Coronary artery (tissue), 2 donors: Measurements from ENCODE around the gene SPATA16.
"Not testable (repeated sequence)": the region's sequence is repeated elsewhere in the genome, so short reads cannot be mapped to it uniquely, and the experiment has no call there.

Experiments
- DNase-seq: peaks from one replicate; pipeline ENCODE4 v3.0.0-alpha.2; 2017; ENCODE audit warnings: low spot score
- H3K27ac ChIP-seq, 2 donors: fragments of 200-600 bp; sonication (generic); one replicate each; pipeline ENCODE4 v1.5.1; 2016 to 2019
- H3K4me3 ChIP-seq: fragments of 200-600 bp; sonication (generic); 2 replicates; pipeline ENCODE4 v1.5.1; 2016; ENCODE audit warnings: mild to moderate bottlenecking, moderate library complexity
- TF ChIP-seq, protein P1 (sequence below): fragments of 200-600 bp; sonication (generic); IDR thresholded peaks from one replicate; pipeline ENCODE4 v1.5.1; 2019; ENCODE audit warnings: antibody characterized with exemption

SPATA16 gene

DNA sequence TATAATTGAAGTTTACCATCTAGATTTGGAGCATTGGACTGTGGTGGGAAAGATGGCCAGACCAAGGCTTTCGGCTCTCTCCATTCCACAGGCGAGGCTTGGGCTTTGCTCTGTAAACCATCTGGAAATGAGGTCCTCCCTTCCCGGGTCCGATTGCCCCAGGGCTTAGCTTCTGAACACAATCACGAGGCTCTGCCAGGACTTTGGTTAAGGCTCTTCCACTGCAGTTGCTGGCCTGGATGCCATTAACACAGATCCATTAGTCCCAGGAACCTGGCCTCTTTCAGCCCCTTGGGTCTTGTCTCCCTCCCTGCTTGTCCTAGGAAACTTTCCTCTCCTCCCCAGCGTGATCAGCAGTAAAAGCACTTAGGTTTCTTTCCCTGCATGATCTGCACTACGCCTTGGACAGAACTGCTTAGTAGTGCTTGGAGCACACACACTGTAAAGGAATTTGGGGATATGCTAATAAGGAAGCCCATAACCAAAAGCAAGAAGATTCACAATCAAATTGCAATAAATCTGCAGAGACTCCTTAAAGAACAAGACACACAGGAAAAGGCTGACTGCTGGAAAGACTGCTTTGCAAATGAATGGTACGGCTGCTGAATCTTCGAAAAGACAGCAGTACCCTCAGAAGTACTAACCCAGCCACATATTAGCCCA lies 236.2 kb downstream of the SPATA16 start:
- Histone ChIP-seq H3K4me3 (no peak overlapping the region), H3K27ac (no peak overlapping the region)
- no peak for DNase-seq
- TF ChIP-seq, protein P1, sequence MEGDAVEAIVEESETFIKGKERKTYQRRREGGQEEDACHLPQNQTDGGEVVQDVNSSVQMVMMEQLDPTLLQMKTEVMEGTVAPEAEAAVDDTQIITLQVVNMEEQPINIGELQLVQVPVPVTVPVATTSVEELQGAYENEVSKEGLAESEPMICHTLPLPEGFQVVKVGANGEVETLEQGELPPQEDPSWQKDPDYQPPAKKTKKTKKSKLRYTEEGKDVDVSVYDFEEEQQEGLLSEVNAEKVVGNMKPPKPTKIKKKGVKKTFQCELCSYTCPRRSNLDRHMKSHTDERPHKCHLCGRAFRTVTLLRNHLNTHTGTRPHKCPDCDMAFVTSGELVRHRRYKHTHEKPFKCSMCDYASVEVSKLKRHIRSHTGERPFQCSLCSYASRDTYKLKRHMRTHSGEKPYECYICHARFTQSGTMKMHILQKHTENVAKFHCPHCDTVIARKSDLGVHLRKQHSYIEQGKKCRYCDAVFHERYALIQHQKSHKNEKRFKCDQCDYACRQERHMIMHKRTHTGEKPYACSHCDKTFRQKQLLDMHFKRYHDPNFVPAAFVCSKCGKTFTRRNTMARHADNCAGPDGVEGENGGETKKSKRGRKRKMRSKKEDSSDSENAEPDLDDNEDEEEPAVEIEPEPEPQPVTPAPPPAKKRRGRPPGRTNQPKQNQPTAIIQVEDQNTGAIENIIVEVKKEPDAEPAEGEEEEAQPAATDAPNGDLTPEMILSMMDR: no peak

DNA sequence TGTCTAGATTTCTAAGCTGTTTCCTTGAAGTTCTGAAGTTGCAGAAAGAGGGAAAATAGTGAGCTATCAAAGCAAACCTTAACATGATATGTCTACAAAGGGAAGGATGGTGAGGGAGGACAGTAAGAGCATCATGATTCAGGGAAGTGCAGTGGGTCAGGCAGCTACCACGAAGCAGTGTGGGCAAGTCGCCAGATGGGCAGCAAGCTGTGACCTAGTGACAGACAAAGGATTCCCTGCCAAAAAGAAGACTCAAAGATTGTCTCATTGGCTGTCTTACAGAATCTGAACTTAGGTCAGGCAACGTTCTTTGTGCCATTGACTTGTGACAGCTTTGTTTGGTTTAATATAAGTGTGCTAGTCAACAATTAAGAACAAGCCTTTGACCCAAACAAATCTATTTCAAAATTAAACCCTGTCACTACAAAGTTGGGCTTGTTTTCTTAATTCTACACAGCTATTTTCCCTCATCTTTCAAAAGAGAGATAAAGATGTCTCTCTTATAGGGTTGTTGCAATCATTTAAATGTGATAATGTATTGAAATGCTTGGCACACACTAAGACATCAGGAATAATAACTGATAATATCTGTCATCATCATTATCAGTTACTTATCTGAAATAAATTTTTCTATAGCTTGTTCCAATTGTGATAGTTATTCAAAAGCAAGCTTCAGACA lies 237.3 kb downstream of the SPATA16 start:
- Histone ChIP-seq H3K27ac (no peak overlapping the region), H3K4me3 (no peak overlapping the region)
- TF ChIP-seq, protein P1: no peak
- DNase-seq: no peak

DNA sequence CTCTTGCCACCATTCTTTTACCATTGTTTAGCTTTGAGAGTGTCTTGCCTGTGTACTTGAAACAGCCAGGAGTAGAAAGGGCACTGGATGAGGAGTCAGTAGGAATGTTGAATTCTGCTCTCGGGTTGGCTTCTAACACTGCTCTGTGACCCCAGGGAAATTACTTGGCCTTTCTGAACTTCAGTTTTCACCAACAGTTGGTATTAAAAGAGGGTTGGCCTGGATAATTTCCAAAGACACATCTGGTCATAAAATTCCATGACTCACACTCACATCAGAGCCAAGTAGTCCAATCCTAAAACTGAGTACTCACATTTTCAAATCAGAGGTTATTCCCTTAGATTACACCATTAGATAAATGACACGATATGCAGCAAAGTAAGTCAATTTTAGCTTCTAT lies 248.9 kb downstream of the SPATA16 start:
- TF ChIP-seq, protein P1: no peak
- DNase-seq: no peak
- Histone ChIP-seq H3K27ac (no peak overlapping the region), H3K4me3 (no peak overlapping the region)

DNA sequence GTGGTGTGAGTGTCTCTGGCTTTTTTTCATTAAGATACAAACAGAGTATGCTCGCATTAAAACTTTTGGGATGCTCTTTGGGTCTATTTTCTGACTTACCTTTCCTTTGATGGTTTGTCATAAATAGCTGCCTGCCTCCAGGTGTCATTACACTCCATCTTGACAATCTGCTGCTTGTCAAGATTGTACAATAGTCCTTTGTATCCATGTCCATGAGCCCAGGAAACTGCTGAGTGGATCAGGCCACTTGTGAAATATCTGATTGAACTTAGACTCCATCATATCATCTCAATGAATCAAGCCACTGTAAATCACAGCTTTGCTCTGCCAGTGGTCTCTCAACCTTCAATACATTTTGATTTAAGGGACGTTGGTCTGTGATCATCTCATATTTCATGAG lies 255.3 kb downstream of the SPATA16 start:
- Histone ChIP-seq H3K4me3 (no peak overlapping the region), H3K27ac (no peak overlapping the region)
- no peak for DNase-seq
- TF ChIP-seq, protein P1: no peak

DNA sequence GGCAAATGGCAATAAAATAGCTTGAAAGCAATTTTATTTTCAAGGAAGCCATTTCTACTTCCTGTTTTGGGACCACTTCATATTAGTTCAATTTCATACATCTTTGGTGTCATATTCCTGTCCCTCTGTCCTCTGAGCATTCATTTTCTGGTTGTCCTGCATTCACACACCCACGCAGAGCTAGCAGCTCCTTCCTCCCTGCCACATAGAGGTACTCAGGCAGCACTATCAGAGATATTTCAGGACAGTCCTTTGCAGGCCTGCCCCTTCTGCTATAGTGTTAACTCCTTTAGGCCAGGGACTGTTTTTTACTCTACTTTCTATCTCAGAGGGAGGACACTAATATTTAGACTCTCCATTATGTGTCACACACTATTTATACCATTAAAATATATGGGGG lies 258.5 kb downstream of the SPATA16 start:
- no peak overlapping the region for H3K27ac ChIP-seq
- TF ChIP-seq, protein P1: no peak
- no peak overlapping the region for H3K4me3 ChIP-seq
- DNase-seq: no peak

DNA sequence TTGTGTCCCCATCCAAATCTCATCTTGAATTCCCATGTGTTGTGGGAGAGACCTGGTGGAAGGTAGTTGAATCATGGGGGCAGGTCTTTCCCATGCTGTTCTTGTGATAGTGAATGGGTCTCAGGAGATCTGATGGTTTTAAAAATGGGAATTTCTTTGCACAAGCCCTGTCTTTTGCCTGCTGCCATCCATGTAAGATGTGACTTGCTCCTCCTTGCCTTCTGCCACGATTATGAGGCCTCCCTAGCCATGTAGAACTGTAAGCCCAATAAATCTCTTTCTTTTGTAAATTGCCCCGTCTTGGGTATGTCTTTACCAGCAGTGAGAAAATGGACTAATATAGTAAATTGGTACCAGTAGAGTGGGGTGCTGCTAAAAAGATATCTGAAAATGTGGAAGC lies 261.7 kb downstream of the SPATA16 start:
- H3K4me3 ChIP-seq, H3K27ac ChIP-seq, DNase-seq: not testable (repeated sequence)

DNA sequence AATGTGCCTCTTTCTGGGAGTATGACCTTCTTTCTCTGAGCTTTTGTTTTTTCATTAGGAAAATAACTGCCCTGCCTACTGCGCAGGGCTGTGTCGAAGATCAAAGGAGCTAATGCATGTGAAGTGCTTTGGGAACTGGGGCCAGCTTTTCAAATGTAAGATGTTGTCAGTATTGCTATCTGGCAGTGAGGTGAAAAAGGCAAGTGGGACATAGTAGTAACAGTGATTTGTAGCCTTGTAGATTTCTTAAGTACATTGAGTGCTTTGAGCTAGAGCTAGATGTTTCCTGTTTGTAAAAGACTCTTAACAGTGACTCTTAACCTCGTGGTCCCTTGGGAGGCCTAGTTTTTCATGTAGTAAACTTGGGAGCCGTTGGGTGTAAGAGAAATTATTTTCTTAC lies 264.0 kb downstream of the SPATA16 start:
- no peak for DNase-seq
- TF ChIP-seq, protein P1: no peak
- H3K27ac ChIP-seq: no peak overlapping the region
- no peak overlapping the region for H3K4me3 ChIP-seq
